ENCODE measurements around the gene TPCN1. TPM values are rescaled to one million over a fixed set of nuclear protein-coding genes. Genes with fewer than 3 reads are reported as not detected.

TPCN1 gene
- total RNA-seq, 2 experiments from 2014 or later, result 13.7 to 16.1 TPM

GRCh38 chr12:113345318-113345717, 124.1 kb downstream of the TPCN1 start:
- no peak overlapping the region for H3K27ac Mint-ChIP-seq
- ATAC-seq (no peak), DNase-seq (no peak)
- H3K4me1 Mint-ChIP-seq (ENCODE audit: low read depth), result no peaks in the 10 kb centered on the region
- ChIA-PET POLR2A (interaction anchor here (0.7 kb wide), 1 partner anchor 141 kb away, joined by 3 read pairs; no protein-coding TSS in a partner anchor), CTCF (no interaction called here)
- no peaks in the 10 kb centered on the region for H3K36me3 Mint-ChIP-seq (ENCODE audit: low read depth)
- H3K4me3 Mint-ChIP-seq, result no peak overlapping the region
- H3K27me3 Mint-ChIP-seq (ENCODE audit: low read depth), result peaks cover 9% of the 10 kb centered on the region
- H3K9me3 Mint-ChIP-seq (ENCODE audit: insufficient read depth), result no peaks in the 10 kb centered on the region

- H3K27ac Mint-ChIP-seq, result no peak overlapping the region
- H3K9me3 Mint-ChIP-seq (ENCODE audit: insufficient read depth), result no peaks in the 10 kb centered on the region
- no peak overlapping the region for H3K4me3 Mint-ChIP-seq
- H3K4me1 Mint-ChIP-seq (ENCODE audit: low read depth), result no peaks in the 10 kb centered on the region
- H3K36me3 Mint-ChIP-seq (ENCODE audit: low read depth), result no peaks in the 10 kb centered on the region
- CTCF ChIA-PET, result no interaction called here
- POLR2A ChIA-PET, result no interaction called here
- ATAC-seq (no peak), DNase-seq (no peak)
- peaks cover 14% of the 10 kb centered on the region for H3K27me3 Mint-ChIP-seq (ENCODE audit: low read depth)
Observed at GRCh38 chr12:113346353-113346752, 125.1 kb downstream of the TPCN1 start.

GRCh38 chr12:113347107-113347506, 125.8 kb downstream of the TPCN1 start:
- Mint-ChIP-seq H3K4me1 (ENCODE audit: low read depth) (no peaks in the 10 kb centered on the region), H3K9me3 (ENCODE audit: insufficient read depth) (no peaks in the 10 kb centered on the region), H3K36me3 (ENCODE audit: low read depth) (no peaks in the 10 kb centered on the region), H3K4me3 (no peak overlapping the region), H3K27me3 (ENCODE audit: low read depth) (peaks cover 10% of the 10 kb centered on the region), H3K27ac (no peak overlapping the region)
- no peak for DNase-seq
- ChIA-PET CTCF (no interaction called here), POLR2A (no interaction called here)
- no peak for ATAC-seq

GRCh38 chr12:113347892-113348291, 126.6 kb downstream of the TPCN1 start:
- no peak overlapping the region for H3K4me3 Mint-ChIP-seq
- POLR2A ChIA-PET, result no interaction called here
- H3K9me3 Mint-ChIP-seq (ENCODE audit: insufficient read depth), result no peaks in the 10 kb centered on the region
- H3K27me3 Mint-ChIP-seq (ENCODE audit: low read depth), result peaks cover 13% of the 10 kb centered on the region
- no peaks in the 10 kb centered on the region for H3K4me1 Mint-ChIP-seq (ENCODE audit: low read depth)
- DNase-seq, result no peak
- CTCF ChIA-PET, result no interaction called here
- ATAC-seq, result no peak
- no peaks in the 10 kb centered on the region for H3K36me3 Mint-ChIP-seq (ENCODE audit: low read depth)
- no peak overlapping the region for H3K27ac Mint-ChIP-seq

Small RNA genes lying within 50 kb of the gene (microRNA-seq; reads per million reads assigned to microRNA genes)
- gene MIR6762, result not detected

Other genes with a start within 250 kb of the TPCN1 start
- gene OAS2, start 242.9 kb upstream of the TPCN1 start, total RNA-seq, result 100 to 1,000 TPM; 237 to 242 TPM
- gene DTX1, start 164.7 kb upstream of the TPCN1 start, total RNA-seq, result not detected
- under 1 TPM; 0.26 to 0.47 TPM for gene RASAL1, start 85.7 kb upstream of the TPCN1 start, total RNA-seq
- gene CFAP73, start 71.7 kb upstream of the TPCN1 start, total RNA-seq, result under 1 TPM; 0.23 to 0.34 TPM
- gene DDX54, start 36.0 kb upstream of the TPCN1 start, total RNA-seq, result 10 to 100 TPM; 79.4 to 82.0 TPM
- gene RITA1, start 35.7 kb upstream of the TPCN1 start, total RNA-seq, result 10 to 100 TPM; 21.0 to 22.6 TPM
- 10 to 100 TPM; 23.8 to 24.7 TPM for gene SLC8B1, start 113.6 kb downstream of the TPCN1 start, total RNA-seq
- gene PLBD2, start 137.1 kb downstream of the TPCN1 start, total RNA-seq, result 10 to 100 TPM; 11.1 to 12.0 TPM
- not detected for gene SDS, start 182.4 kb downstream of the TPCN1 start, total RNA-seq
- under 1 TPM; 0.37 to 0.39 TPM for gene SDSL, start 200.9 kb downstream of the TPCN1 start, total RNA-seq